SU-DHL-6 (cell line): Measurements from ENCODE around the gene TSHZ2.

ENCODE experiments used
- H2AFZ ChIP-seq: fragments of 200-600 bp; sonication (generic); 2 replicates; pipeline ENCODE4 v1.6.1; 2014; ENCODE audit warnings: low read depth, mild to moderate bottlenecking, moderate library complexity, mixed read lengths, antibody characterized with exemption, low read length; ENCODE audit not compliant: severe bottlenecking
- H3F3A ChIP-seq: fragments of 200-600 bp; shearing (Covaris generic); 2 replicates; pipeline ENCODE4 v1.6.0; 2016; ENCODE audit warnings: antibody characterized with exemption, mild to moderate bottlenecking; ENCODE audit not compliant: insufficient read depth
- H3K27ac ChIP-seq: fragments of 200-600 bp; sonication (generic); 2 replicates; pipeline ENCODE4 v1.5.1; 2016; ENCODE audit warnings: low read depth, mild to moderate bottlenecking, low read length, moderate library complexity, mixed read lengths
- H3K27me3 ChIP-seq: fragments of 200-600 bp; sonication (generic), shearing (Covaris generic); 2 replicates; pipeline ENCODE4 v1.6.0; 2014; ENCODE audit warnings: mild to moderate bottlenecking, low read length
- H3K36me3 ChIP-seq: fragments of 200-600 bp; sonication (generic); 2 replicates; pipeline ENCODE4 v1.6.1; 2014; ENCODE audit warnings: mild to moderate bottlenecking, low read length, mixed read lengths
- H3K4me2 ChIP-seq: fragments of 300-600, 200-600 bp; shearing (Covaris generic), sonication (generic); 2 replicates; pipeline ENCODE4 v1.6.0; 2014; ENCODE audit warnings: low read length, low read depth, mild to moderate bottlenecking; ENCODE audit not compliant: poor library complexity, severe bottlenecking
- H3K4me3 ChIP-seq: fragments of 200-600 bp; sonication (generic); 2 replicates; pipeline ENCODE4 v1.5.1; 2014; ENCODE audit warnings: antibody characterized with exemption, low read length, mild to moderate bottlenecking, mixed read lengths; ENCODE audit not compliant: insufficient read depth, poor library complexity, severe bottlenecking
- H3K79me2 ChIP-seq: fragments of 200-600 bp; sonication (generic); 2 replicates; pipeline ENCODE4 v1.6.1; 2014; ENCODE audit warnings: mild to moderate bottlenecking, low read length, moderate library complexity; ENCODE audit not compliant: insufficient read depth
- H3K9ac ChIP-seq: fragments of 200-600 bp; sonication (generic); 2 replicates; pipeline ENCODE4 v1.7.0; 2014; ENCODE audit warnings: mild to moderate bottlenecking, low read length
- H3K9me2 ChIP-seq: fragments of 200-600 bp; sonication (generic); replicated peaks from 2 replicates; pipeline ENCODE4 v1.6.1; 2014; ENCODE audit warnings: low read length; ENCODE audit not compliant: insufficient read depth
- H3K9me3 ChIP-seq: fragments of 200-600 bp; sonication (generic); 2 replicates; pipeline ENCODE4 v1.6.1; 2014; ENCODE audit warnings: low read length, mixed read lengths; ENCODE audit not compliant: insufficient read depth
- H4K20me1 ChIP-seq: fragments of 200-600 bp; sonication (generic); 2 replicates; pipeline ENCODE4 v1.6.1; 2014; ENCODE audit warnings: low read depth, mild to moderate bottlenecking, antibody characterized with exemption, low read length, moderate library complexity, mixed read lengths
- CTCF ChIP-seq: fragments of 200-600 bp; sonication (generic); IDR thresholded peaks from one replicate; pipeline ENCODE4 v1.5.1; 2017; ENCODE audit warnings: antibody characterized with exemption, mild to moderate bottlenecking, low read length, moderate library complexity; ENCODE audit not compliant: insufficient read depth, poor library complexity, severe bottlenecking
- EZH2phosphoT487 ChIP-seq: fragments of 200-600 bp; sonication (generic), shearing (Covaris generic); conservative IDR thresholded peaks from 2 replicates; pipeline ENCODE4 v1.6.1; 2018; ENCODE audit warnings: mild to moderate bottlenecking, antibody characterized with exemption, low read length, moderate library complexity, mixed read lengths

Gene TSHZ2

GRCh38 chr20:53011640-53012039, 39.5 kb downstream of the TSHZ2 start:
- H3K79me2 ChIP-seq = no peaks in the 10 kb centered on the region
- no peaks in the 10 kb centered on the region for H3K9me2 ChIP-seq
- no peak overlapping the region for H3K9ac ChIP-seq
- H3K9me3 ChIP-seq = no peaks in the 10 kb centered on the region
- H2AFZ ChIP-seq = no peak overlapping the region
- no peak for TF ChIP-seq EZH2phosphoT487
- TF ChIP-seq CTCF = no peak
- H3K36me3 ChIP-seq = no peaks in the 10 kb centered on the region
- H3F3A ChIP-seq = no peaks in the 10 kb centered on the region
- H3K27ac ChIP-seq = no peak overlapping the region
- H3K4me3 ChIP-seq = no peak overlapping the region
- H3K27me3 ChIP-seq = no peaks in the 10 kb centered on the region
- H4K20me1 ChIP-seq = no peaks in the 10 kb centered on the region
- no peak overlapping the region for H3K4me2 ChIP-seq

DNA sequence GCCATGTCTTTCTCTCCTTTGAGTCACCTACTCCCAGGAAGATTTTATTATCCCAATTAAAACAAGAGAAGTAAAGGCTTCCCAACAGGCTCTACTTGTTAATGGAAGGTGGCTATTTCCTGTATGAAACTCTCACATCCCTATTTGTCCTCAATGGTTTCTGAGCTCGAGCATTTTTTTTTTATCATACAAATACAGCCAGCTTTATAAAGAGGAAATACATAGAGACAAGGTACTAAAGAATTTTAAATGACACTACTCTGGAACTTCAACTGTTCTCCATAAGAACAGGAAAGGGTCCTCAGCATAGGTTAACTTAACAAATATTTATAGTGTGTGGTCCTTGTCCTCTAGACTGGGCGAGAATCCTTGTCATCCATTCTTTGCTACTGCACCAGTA, 41.0 kb downstream of the TSHZ2 start:
- no peak overlapping the region for H3K4me2 ChIP-seq
- H3K27ac ChIP-seq = no peak overlapping the region
- H4K20me1 ChIP-seq = no peaks in the 10 kb centered on the region
- H3F3A ChIP-seq = no peaks in the 10 kb centered on the region
- H3K9me3 ChIP-seq = no peaks in the 10 kb centered on the region
- no peaks in the 10 kb centered on the region for H3K79me2 ChIP-seq
- no peak overlapping the region for H3K9ac ChIP-seq
- TF ChIP-seq CTCF (no peak), EZH2phosphoT487 (no peak)
- H3K36me3 ChIP-seq = no peaks in the 10 kb centered on the region
- H2AFZ ChIP-seq = no peak overlapping the region
- H3K27me3 ChIP-seq = no peaks in the 10 kb centered on the region
- H3K9me2 ChIP-seq = no peaks in the 10 kb centered on the region
- no peak overlapping the region for H3K4me3 ChIP-seq

- no peaks in the 10 kb centered on the region for H4K20me1 ChIP-seq
- H3K9me3 ChIP-seq = no peaks in the 10 kb centered on the region
- no peaks in the 10 kb centered on the region for H3K36me3 ChIP-seq
- H3K9me2 ChIP-seq = no peaks in the 10 kb centered on the region
- no peaks in the 10 kb centered on the region for H3K27me3 ChIP-seq
- H3F3A ChIP-seq = no peaks in the 10 kb centered on the region
- H3K27ac ChIP-seq = no peak overlapping the region
- no peak overlapping the region for H3K4me2 ChIP-seq
- no peak for TF ChIP-seq CTCF
- no peak for TF ChIP-seq EZH2phosphoT487
- H3K9ac ChIP-seq = no peak overlapping the region
- no peak overlapping the region for H3K4me3 ChIP-seq
- H3K79me2 ChIP-seq = no peaks in the 10 kb centered on the region
- H2AFZ ChIP-seq = no peak overlapping the region
Measured at GRCh38 chr20:53013847-53014246, 41.7 kb downstream of the TSHZ2 start.

DNA sequence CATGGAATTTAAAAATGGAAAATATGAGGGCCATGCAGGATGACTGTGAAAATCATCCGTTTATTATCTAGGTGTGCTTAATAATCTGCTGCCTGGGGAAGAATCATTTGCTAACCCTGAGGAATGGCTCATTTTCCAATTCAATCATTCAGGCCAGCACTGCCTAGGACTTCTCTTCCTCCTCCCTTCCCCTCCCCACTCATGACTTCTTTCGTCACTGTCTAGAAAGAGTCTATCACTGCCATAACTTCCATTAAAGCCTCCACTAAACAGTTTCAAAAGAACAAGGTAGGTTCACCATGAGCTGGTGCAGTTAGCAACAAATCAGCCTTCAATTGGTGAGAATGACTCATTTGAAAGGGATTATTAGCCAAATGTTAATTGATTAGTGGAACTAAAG, 43.9 kb downstream of the TSHZ2 start:
- Histone ChIP-seq H3K9me3 (no peaks in the 10 kb centered on the region), H3K4me3 (no peak overlapping the region), H2AFZ (no peak overlapping the region), H3F3A (no peaks in the 10 kb centered on the region), H3K9ac (no peak overlapping the region), H3K79me2 (no peaks in the 10 kb centered on the region), H4K20me1 (no peaks in the 10 kb centered on the region), H3K27ac (no peak overlapping the region), H3K4me2 (no peak overlapping the region), H3K36me3 (no peaks in the 10 kb centered on the region), H3K27me3 (no peaks in the 10 kb centered on the region), H3K9me2 (no peaks in the 10 kb centered on the region)
- no peak for TF ChIP-seq EZH2phosphoT487
- no peak for TF ChIP-seq CTCF
